Neural cell (in vitro differentiated cells): Measurements from ENCODE around the gene LRRC9. TPM values are rescaled to one million over a fixed set of nuclear protein-coding genes. Genes with fewer than 3 reads are reported as not detected.

Source experiments
- H2AFZ ChIP-seq: fragments of 200-600, 300-800 bp; sonication (generic), shearing (Covaris generic); 2 replicates; pipeline ENCODE4 v1.6.0; 2014; ENCODE audit warnings: low read depth, mild to moderate bottlenecking, antibody characterized with exemption, low read length, moderate library complexity
- H3F3A ChIP-seq: fragments of 200-600 bp; shearing (Covaris generic); 2 replicates; pipeline ENCODE4 v1.6.1; 2016; ENCODE audit warnings: mild to moderate bottlenecking, moderate library complexity, mixed read lengths, antibody characterized with exemption, low read length; ENCODE audit not compliant: insufficient read depth, poor library complexity, severe bottlenecking
- H3K27ac ChIP-seq: fragments of 200-600, 300-800 bp; sonication (generic), shearing (Covaris generic); 2 replicates; pipeline ENCODE4 v1.5.1; 2014; ENCODE audit warnings: mild to moderate bottlenecking, low read length, moderate library complexity
- H3K27me3 ChIP-seq: fragments of 300-800, 200-600 bp; sonication (generic), shearing (Covaris generic); 2 replicates; pipeline ENCODE4 v1.6.0; 2014; ENCODE audit warnings: mild to moderate bottlenecking, low read depth, low read length, moderate library complexity; ENCODE audit not compliant: insufficient read depth
- H3K36me3 ChIP-seq: fragments of 300-800, 200-600 bp; sonication (generic), shearing (Covaris generic); 2 replicates; pipeline ENCODE4 v1.5.1; 2014; ENCODE audit warnings: mild to moderate bottlenecking, antibody characterized with exemption, low read length, moderate library complexity; ENCODE audit not compliant: insufficient read depth
- H3K4me2 ChIP-seq: fragments of 300-800, 200-600 bp; sonication (generic), shearing (Covaris generic); 2 replicates; pipeline ENCODE4 v1.6.0; 2014; ENCODE audit warnings: mild to moderate bottlenecking, low read length
- H3K4me3 ChIP-seq: fragments of 300-800, 200-600 bp; sonication (generic), shearing (Covaris generic); 2 replicates; pipeline ENCODE4 v1.5.1; 2014; ENCODE audit warnings: mild to moderate bottlenecking, low read length, moderate library complexity
- H3K79me2 ChIP-seq: fragments of 200-600 bp; shearing (Covaris generic); replicated peaks from 2 replicates; pipeline ENCODE4 v1.6.0; 2014; ENCODE audit warnings: mild to moderate bottlenecking, low read length, moderate library complexity; ENCODE audit not compliant: insufficient read depth
- H3K9ac ChIP-seq: fragments of 300-800, 200-600 bp; sonication (generic), shearing (Covaris generic); 2 replicates; pipeline ENCODE4 v1.6.1; 2016; ENCODE audit warnings: mild to moderate bottlenecking, low read length, mixed read lengths
- H3K9me2 ChIP-seq: fragments of 200-600 bp; shearing (Covaris generic); 2 replicates; pipeline ENCODE4 v1.6.1; 2016; ENCODE audit warnings: mild to moderate bottlenecking, low read length, mixed read lengths; ENCODE audit not compliant: insufficient read depth
- H3K9me3 ChIP-seq: fragments of 200-600, 300-800 bp; sonication (generic), shearing (Covaris generic); 2 replicates; pipeline ENCODE4 v1.6.1; 2016; ENCODE audit warnings: mild to moderate bottlenecking, mixed run types, low read length, moderate library complexity, mixed read lengths
- H4K20me1 ChIP-seq: fragments of 200-600 bp; shearing (Covaris generic); 2 replicates; pipeline ENCODE4 v1.6.1; 2016; ENCODE audit warnings: mild to moderate bottlenecking, mixed run types; ENCODE audit not compliant: insufficient read depth
- EP300 ChIP-seq: fragments of 450-650 bp; conservative IDR thresholded peaks from 2 replicates; pipeline ENCODE4 v1.6.1; 2014; ENCODE audit warnings: antibody characterized with exemption, mild to moderate bottlenecking, moderate library complexity; ENCODE audit not compliant: poor library complexity, severe bottlenecking
- EZH2 ChIP-seq: fragments of 200-600, 300-800 bp; shearing (Covaris generic), sonication (generic); IDR thresholded peaks from 2 replicates; pipeline ENCODE4 v1.6.1; 2014; ENCODE audit warnings: antibody characterized with exemption, low read length, borderline replicate concordance, mild to moderate bottlenecking; ENCODE audit not compliant: insufficient read depth, poor library complexity, severe bottlenecking
- MXI1 ChIP-seq: fragments of 450-650 bp; conservative IDR thresholded peaks from 2 replicates; pipeline ENCODE4 v1.6.1; 2014; ENCODE audit warnings: antibody characterized with exemption, mild to moderate bottlenecking; ENCODE audit not compliant: poor library complexity, severe bottlenecking
- POLR2AphosphoS5 ChIP-seq: IDR thresholded peaks from 2 replicates; pipeline ENCODE4 v1.6.1; 2012
- RAD21 ChIP-seq: fragments of 450-650 bp; conservative IDR thresholded peaks from 2 replicates; pipeline ENCODE4 v1.6.1; 2014; ENCODE audit warnings: antibody characterized with exemption, mild to moderate bottlenecking, moderate library complexity
- SMC3 ChIP-seq: fragments of 450-650 bp; conservative IDR thresholded peaks from 2 replicates; pipeline ENCODE4 v1.6.1; 2014; ENCODE audit warnings: antibody characterized with exemption, mild to moderate bottlenecking, moderate library complexity; ENCODE audit not compliant: poor library complexity
- TAF1 ChIP-seq: IDR thresholded peaks from 2 replicates; pipeline ENCODE4 v1.6.1; 2012; ENCODE audit warnings: low read depth
- polyA plus RNA-seq: library from polyadenylated mRNA; depleted of rRNA; stranded (reverse); fragments of >200 nt; gene quantifications from 2 replicates; pipeline ENCODE4 v1.2.3, GENCODE V29; 2014
- TF ChIP-seq, protein P1 (sequence below): IDR thresholded peaks from 2 replicates; pipeline ENCODE4 v1.6.1; 2012; ENCODE audit warnings: borderline replicate concordance
- TF ChIP-seq, protein P2 (sequence below): fragments of 450-650 bp; IDR thresholded peaks from 2 replicates; pipeline ENCODE4 v1.5.1; 2014; ENCODE audit warnings: antibody characterized with exemption, mild to moderate bottlenecking, moderate library complexity; ENCODE audit not compliant: poor library complexity, severe bottlenecking

LRRC9 gene
- polyA plus RNA-seq, 1 donor from 2014 or later = 1.3 TPM

DNA sequence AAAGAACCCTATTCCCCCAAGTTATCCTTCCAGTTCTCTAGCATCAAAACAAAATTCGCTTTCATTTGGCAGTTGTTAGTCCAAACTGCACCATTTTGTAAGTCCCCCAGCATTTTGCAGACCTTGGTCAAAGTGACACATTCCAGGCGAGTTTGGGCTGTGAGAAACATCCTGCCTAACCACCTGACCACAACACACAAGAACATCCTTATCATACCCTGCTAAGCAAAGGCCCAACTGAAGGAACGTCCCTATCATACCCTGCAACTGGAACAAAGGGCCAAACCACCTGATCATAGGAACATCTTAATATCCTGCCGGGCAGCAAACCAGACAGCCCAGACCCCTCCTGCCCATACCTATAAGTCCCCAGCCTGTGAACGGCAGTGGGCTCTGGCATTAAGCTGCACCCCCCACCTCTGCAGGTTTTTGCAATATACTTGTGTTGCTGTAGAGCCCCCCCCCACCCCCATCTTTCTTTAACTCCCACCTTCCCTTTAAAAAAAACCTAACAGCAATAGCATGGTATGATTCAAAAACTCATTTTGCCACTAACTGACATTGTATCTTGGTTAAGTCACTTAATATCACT is 174.5 kb downstream of the LRRC9 start:
- no peak overlapping the region for H3K27ac ChIP-seq
- H3K36me3 ChIP-seq = no peaks in the 10 kb centered on the region
- no peaks in the 10 kb centered on the region for H3K27me3 ChIP-seq
- no peaks in the 10 kb centered on the region for H3K9me3 ChIP-seq
- peak overlapping the region; percentile 93 for H3K4me2 ChIP-seq
- no peaks in the 10 kb centered on the region for H3F3A ChIP-seq
- H2AFZ ChIP-seq = no peak overlapping the region
- TF ChIP-seq SMC3 = no peak
- no peak for TF ChIP-seq EZH2
- TF ChIP-seq EP300 = no peak
- TF ChIP-seq, protein P1, sequence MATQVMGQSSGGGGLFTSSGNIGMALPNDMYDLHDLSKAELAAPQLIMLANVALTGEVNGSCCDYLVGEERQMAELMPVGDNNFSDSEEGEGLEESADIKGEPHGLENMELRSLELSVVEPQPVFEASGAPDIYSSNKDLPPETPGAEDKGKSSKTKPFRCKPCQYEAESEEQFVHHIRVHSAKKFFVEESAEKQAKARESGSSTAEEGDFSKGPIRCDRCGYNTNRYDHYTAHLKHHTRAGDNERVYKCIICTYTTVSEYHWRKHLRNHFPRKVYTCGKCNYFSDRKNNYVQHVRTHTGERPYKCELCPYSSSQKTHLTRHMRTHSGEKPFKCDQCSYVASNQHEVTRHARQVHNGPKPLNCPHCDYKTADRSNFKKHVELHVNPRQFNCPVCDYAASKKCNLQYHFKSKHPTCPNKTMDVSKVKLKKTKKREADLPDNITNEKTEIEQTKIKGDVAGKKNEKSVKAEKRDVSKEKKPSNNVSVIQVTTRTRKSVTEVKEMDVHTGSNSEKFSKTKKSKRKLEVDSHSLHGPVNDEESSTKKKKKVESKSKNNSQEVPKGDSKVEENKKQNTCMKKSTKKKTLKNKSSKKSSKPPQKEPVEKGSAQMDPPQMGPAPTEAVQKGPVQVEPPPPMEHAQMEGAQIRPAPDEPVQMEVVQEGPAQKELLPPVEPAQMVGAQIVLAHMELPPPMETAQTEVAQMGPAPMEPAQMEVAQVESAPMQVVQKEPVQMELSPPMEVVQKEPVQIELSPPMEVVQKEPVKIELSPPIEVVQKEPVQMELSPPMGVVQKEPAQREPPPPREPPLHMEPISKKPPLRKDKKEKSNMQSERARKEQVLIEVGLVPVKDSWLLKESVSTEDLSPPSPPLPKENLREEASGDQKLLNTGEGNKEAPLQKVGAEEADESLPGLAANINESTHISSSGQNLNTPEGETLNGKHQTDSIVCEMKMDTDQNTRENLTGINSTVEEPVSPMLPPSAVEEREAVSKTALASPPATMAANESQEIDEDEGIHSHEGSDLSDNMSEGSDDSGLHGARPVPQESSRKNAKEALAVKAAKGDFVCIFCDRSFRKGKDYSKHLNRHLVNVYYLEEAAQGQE = no peak
- TF ChIP-seq, protein P2, sequence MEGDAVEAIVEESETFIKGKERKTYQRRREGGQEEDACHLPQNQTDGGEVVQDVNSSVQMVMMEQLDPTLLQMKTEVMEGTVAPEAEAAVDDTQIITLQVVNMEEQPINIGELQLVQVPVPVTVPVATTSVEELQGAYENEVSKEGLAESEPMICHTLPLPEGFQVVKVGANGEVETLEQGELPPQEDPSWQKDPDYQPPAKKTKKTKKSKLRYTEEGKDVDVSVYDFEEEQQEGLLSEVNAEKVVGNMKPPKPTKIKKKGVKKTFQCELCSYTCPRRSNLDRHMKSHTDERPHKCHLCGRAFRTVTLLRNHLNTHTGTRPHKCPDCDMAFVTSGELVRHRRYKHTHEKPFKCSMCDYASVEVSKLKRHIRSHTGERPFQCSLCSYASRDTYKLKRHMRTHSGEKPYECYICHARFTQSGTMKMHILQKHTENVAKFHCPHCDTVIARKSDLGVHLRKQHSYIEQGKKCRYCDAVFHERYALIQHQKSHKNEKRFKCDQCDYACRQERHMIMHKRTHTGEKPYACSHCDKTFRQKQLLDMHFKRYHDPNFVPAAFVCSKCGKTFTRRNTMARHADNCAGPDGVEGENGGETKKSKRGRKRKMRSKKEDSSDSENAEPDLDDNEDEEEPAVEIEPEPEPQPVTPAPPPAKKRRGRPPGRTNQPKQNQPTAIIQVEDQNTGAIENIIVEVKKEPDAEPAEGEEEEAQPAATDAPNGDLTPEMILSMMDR = no peak
- TF ChIP-seq POLR2AphosphoS5 = no peak
- no peak for TF ChIP-seq RAD21
- no peak for TF ChIP-seq MXI1
- TF ChIP-seq TAF1 = no peak
- H3K9me2 ChIP-seq = no peaks in the 10 kb centered on the region
- peaks cover 69% of the 10 kb centered on the region for H3K79me2 ChIP-seq
- H3K9ac ChIP-seq = no peak overlapping the region
- no peaks in the 10 kb centered on the region for H4K20me1 ChIP-seq
- peak overlapping the region; percentile 82 for H3K4me3 ChIP-seq

DNA sequence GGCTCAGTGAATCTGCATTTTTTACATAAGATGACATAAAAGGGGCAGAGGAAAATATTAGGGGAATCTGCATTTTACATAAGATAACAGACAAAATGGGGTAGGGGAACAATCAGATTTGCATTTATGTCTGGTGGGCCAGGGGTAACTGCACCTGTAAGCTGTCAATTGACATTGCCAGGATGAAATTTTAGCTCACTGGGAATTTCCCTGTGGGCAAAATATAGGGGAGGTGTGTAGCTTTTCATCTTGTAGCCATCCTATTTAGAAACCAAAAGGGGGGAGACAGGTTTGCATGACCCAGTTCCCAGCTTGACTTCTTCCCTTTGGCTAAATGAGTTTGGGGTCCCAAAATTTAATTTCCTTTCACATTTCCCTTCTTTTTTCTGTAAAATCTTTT is 175.3 kb downstream of the LRRC9 start:
- Histone ChIP-seq H3K79me2 (peaks cover 77% of the 10 kb centered on the region), H3K9me2 (no peaks in the 10 kb centered on the region), H2AFZ (no peak overlapping the region), H3K27me3 (no peaks in the 10 kb centered on the region), H3K9me3 (no peaks in the 10 kb centered on the region), H4K20me1 (no peaks in the 10 kb centered on the region), H3K4me3 (peak overlapping the region; percentile 82), H3K36me3 (no peaks in the 10 kb centered on the region), H3K9ac (no peak overlapping the region), H3F3A (no peaks in the 10 kb centered on the region), H3K4me2 (peak overlapping the region; percentile 93), H3K27ac (no peak overlapping the region)
- no peak for TF ChIP-seq RAD21
